Measurements from ENCODE around the gene EVA1C. TPM values are rescaled to one million over a fixed set of nuclear protein-coding genes. Genes with fewer than 3 reads are reported as not detected.
A peak's percentile ranks its signal among the peaks of the same experiment; 100 is the strongest.

The EVA1C gene
- total and polyA plus RNA-seq, 2 donors from 2014 or later: 13.8 to 63.4 TPM

- no peak for TF ChIP-seq CTCF (IDR thresholded peaks at IDR 0.05; ENCODE audit: borderline replicate concordance, extremely low read depth, insufficient read depth)
- H3K27ac ChIP-seq (ENCODE audit: low read depth in 2 of 2, low read length in 2 of 2): no peak overlapping the region
- no peak overlapping the region for H3K4me3 ChIP-seq (ENCODE audit: low read length in 3 of 3)
- H3K9me3 ChIP-seq (ENCODE audit: control insufficient read depth in 2 of 3, insufficient read depth in 1 of 3, low read length in 3 of 3): no peaks in the 10 kb centered on the region
- FAIRE-seq (no peak), DNase-seq (no peak)
- peaks cover 0 to 8% (median 7%) of the 10 kb centered on the region in 3 donors for H3K4me1 ChIP-seq (ENCODE audit: control insufficient read depth in 2 of 3, insufficient read depth in 2 of 3, low read depth in 1 of 3, low read length in 3 of 3)
- no peaks in the 10 kb centered on the region for H3K36me3 ChIP-seq (ENCODE audit: control insufficient read depth in 2 of 3, insufficient read depth in 3 of 3, low read length in 3 of 3)
- no peak overlapping the region for H3K9ac ChIP-seq (ENCODE audit: low read length in 3 of 3)
- intact Hi-C loops (cut with DNase I): no loop called here
- H3K27me3 ChIP-seq (ENCODE audit: control insufficient read depth, insufficient read depth, low read length): no peaks in the 10 kb centered on the region
Observed at GRCh38 chr21:32452641-32453040, 40.1 kb downstream of the EVA1C start.

DNA sequence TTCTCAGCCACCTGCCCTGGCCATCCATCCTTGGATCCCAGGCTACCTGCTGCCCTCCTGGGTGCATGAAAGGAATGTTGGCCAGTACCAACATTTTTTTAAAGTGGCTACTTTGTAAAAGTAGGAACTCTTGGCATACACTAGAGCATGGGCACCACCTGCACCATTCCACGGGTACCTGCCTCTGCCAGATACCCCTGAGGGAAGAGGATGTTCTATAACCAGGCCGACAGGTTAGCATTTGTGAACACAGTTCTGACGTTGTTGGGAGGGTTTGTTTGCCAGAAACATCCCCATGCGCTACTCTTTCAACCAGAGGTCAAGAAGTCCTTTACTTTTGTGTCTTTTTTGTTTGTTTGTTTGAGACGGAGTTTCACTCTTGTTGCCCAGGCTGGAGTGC, 43.0 kb downstream of the EVA1C start:
- peaks cover 0 to 11% (median 8%) of the 10 kb centered on the region in 3 donors for H3K4me1 ChIP-seq (ENCODE audit: control insufficient read depth in 2 of 3, insufficient read depth in 2 of 3, low read depth in 1 of 3, low read length in 3 of 3)
- no peak overlapping the region for H3K9ac ChIP-seq (ENCODE audit: low read length in 3 of 3)
- no peak overlapping the region for H3K27ac ChIP-seq (ENCODE audit: low read depth in 2 of 2, low read length in 2 of 2)
- intact Hi-C loops (cut with DNase I): no loop called here
- no peaks in the 10 kb centered on the region for H3K9me3 ChIP-seq (ENCODE audit: control insufficient read depth in 2 of 3, insufficient read depth in 1 of 3, low read length in 3 of 3)
- DNase-seq: no peak
- no peaks in the 10 kb centered on the region for H3K27me3 ChIP-seq (ENCODE audit: control insufficient read depth, insufficient read depth, low read length)
- peaks cover 0 to 8% (median 0%) of the 10 kb centered on the region in 3 donors for H3K36me3 ChIP-seq (ENCODE audit: control insufficient read depth in 2 of 3, insufficient read depth in 3 of 3, low read length in 3 of 3)
- no peak for FAIRE-seq
- no peak for TF ChIP-seq CTCF (IDR thresholded peaks at IDR 0.05; ENCODE audit: borderline replicate concordance, extremely low read depth, insufficient read depth)
- no peak overlapping the region for H3K4me3 ChIP-seq (ENCODE audit: low read length in 3 of 3)

GRCh38 chr21:32456497-32456918, 44.0 kb downstream of the EVA1C start:
- no peak overlapping the region for H3K4me3 ChIP-seq (ENCODE audit: low read length in 3 of 3)
- H3K4me1 ChIP-seq (ENCODE audit: control insufficient read depth in 2 of 3, insufficient read depth in 2 of 3, low read depth in 1 of 3, low read length in 3 of 3): peaks cover 0 to 11% (median 8%) of the 10 kb centered on the region in 3 donors
- peak overlapping the region in 1 of 2 donors; percentile 84 for H3K27ac ChIP-seq (ENCODE audit: low read depth in 2 of 2, low read length in 2 of 2)
- no peak overlapping the region for H3K9ac ChIP-seq (ENCODE audit: low read length in 3 of 3)
- H3K36me3 ChIP-seq (ENCODE audit: control insufficient read depth in 2 of 3, insufficient read depth in 3 of 3, low read length in 3 of 3): peaks cover 0 to 13% (median 0%) of the 10 kb centered on the region in 3 donors
- FAIRE-seq (no peak), DNase-seq (no peak)
- TF ChIP-seq CTCF (IDR thresholded peaks at IDR 0.05; ENCODE audit: borderline replicate concordance, extremely low read depth, insufficient read depth): no peak
- H3K27me3 ChIP-seq (ENCODE audit: control insufficient read depth, insufficient read depth, low read length): no peaks in the 10 kb centered on the region
- intact Hi-C loops (cut with DNase I): no loop called here
- H3K9me3 ChIP-seq (ENCODE audit: control insufficient read depth in 2 of 3, insufficient read depth in 1 of 3, low read length in 3 of 3): no peaks in the 10 kb centered on the region

DNA sequence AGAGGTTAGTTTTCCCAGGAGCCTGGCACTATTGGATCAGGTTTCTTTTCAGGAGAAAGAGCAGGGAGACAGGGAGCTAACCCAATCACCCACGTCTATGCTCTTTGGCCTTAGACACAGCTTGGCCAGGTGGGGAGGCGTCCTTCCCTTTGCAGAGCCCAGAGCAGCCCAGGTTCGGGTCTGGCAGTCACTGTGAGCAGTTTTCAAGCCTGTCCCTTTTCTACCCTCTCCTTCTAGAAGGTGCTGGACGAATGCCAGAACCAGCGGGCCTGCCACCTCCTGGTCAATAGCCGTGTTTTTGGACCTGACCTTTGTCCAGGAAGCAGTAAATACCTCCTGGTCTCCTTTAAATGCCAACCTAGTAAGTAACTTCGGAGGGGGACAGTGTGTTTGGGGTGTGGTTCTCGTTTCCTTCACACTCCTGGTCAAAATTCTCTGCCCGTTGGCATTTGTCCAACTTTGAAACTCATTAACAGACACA, 44.9 kb downstream of the EVA1C start:
- peak overlapping the region; percentile 3 to 33 for H3K27ac ChIP-seq (ENCODE audit: low read depth in 2 of 2, low read length in 2 of 2)
- no peak overlapping the region for H3K9ac ChIP-seq (ENCODE audit: low read length in 3 of 3)
- peaks cover 0 to 13% (median 0%) of the 10 kb centered on the region in 3 donors for H3K36me3 ChIP-seq (ENCODE audit: control insufficient read depth in 2 of 3, insufficient read depth in 3 of 3, low read length in 3 of 3)
- H3K9me3 ChIP-seq (ENCODE audit: control insufficient read depth in 2 of 3, insufficient read depth in 1 of 3, low read length in 3 of 3): no peaks in the 10 kb centered on the region
- no peak for TF ChIP-seq CTCF (IDR thresholded peaks at IDR 0.05; ENCODE audit: borderline replicate concordance, extremely low read depth, insufficient read depth)
- intact Hi-C loops (cut with DNase I): no loop called here
- peak in 4 of 5 donors; percentile 26 to 86 (median 50) for DNase-seq
- no peaks in the 10 kb centered on the region for H3K27me3 ChIP-seq (ENCODE audit: control insufficient read depth, insufficient read depth, low read length)
- peak overlapping the region in 1 of 3 donors; percentile 19 for H3K4me3 ChIP-seq (ENCODE audit: low read length in 3 of 3)
- H3K4me1 ChIP-seq (ENCODE audit: control insufficient read depth in 2 of 3, insufficient read depth in 2 of 3, low read depth in 1 of 3, low read length in 3 of 3): peaks cover 0 to 11% (median 8%) of the 10 kb centered on the region in 3 donors
- FAIRE-seq: no peak
